Small intestine (tissue), 7 donors: ENCODE measurements around the gene ACAP2. TPM values are rescaled to one million over a fixed set of nuclear protein-coding genes. Genes with fewer than 3 reads are reported as not detected.

Experiments used
- DNase-seq, 2 donors: peaks; one replicate each; pipeline versions ENCODE4 v3.0.0 to v3.0.0-alpha.2; 2013
- FAIRE-seq: peaks from 2 replicates; lab custom pipeline; 2012; peaks lifted over from hg19 to GRCh38; lab: Jason Lieb, UNC
- H3K27ac ChIP-seq, 3 donors: one replicate each; pipeline ENCODE4 v1.5.1; 2013; ENCODE audit warnings: low read length in 2 of 3, mild to moderate bottlenecking in 2 of 3, control low read depth in 1 of 3, inconsistent platforms in 1 of 3, low read depth in 1 of 3, moderate library complexity in 1 of 3
- H3K27me3 ChIP-seq, 3 donors: one replicate each; pipeline ENCODE4 v1.6.1; 2013; ENCODE audit warnings: low read length in 3 of 3, inconsistent platforms in 1 of 3; ENCODE audit not compliant: control insufficient read depth in 3 of 3, insufficient read depth in 3 of 3
- H3K36me3 ChIP-seq, 3 donors: one replicate each; pipeline ENCODE4 v1.6.1; 2013; ENCODE audit warnings: low read length in 3 of 3, inconsistent platforms in 1 of 3, low read depth in 1 of 3, mild to moderate bottlenecking in 1 of 3, moderate library complexity in 1 of 3; ENCODE audit not compliant: control insufficient read depth in 3 of 3, insufficient read depth in 2 of 3
- H3K4me1 ChIP-seq, 3 donors: one replicate each; pipeline ENCODE4 v1.6.1; 2013; ENCODE audit warnings: low read length in 2 of 3, inconsistent platforms in 1 of 3, low read depth in 1 of 3, mild to moderate bottlenecking in 1 of 3, moderate library complexity in 1 of 3; ENCODE audit not compliant: control insufficient read depth in 3 of 3, insufficient read depth in 2 of 3
- H3K4me3 ChIP-seq, 3 donors: one replicate each; pipeline ENCODE4 v1.5.1; 2013; ENCODE audit warnings: low read length in 3 of 3, control low read depth in 1 of 3, inconsistent platforms in 1 of 3, low read depth in 1 of 3, mild to moderate bottlenecking in 1 of 3, moderate library complexity in 1 of 3
- H3K9me3 ChIP-seq, 2 donors: one replicate each; pipeline ENCODE4 v1.6.1; 2013; ENCODE audit warnings: low read depth in 1 of 2, low read length in 1 of 2; ENCODE audit not compliant: control insufficient read depth in 2 of 2, insufficient read depth in 1 of 2
- WGBS, 3 donors: extraction: QIAGEN DNeasy Blood & Tissue Kit; methylation state at CpG; one replicate each; pipeline ENCODE4 v1.1.7; 2013; 5-methylcytosine and 5-hydroxymethylcytosine counted together
- polyA plus RNA-seq, 4 donors: library from polyadenylated mRNA; stranded (reverse) in 3 of 4; unstranded in 1 of 4; fragments of 200-250 nt in 3 of 4; fragments of 120-200 nt in 1 of 4; gene quantifications; one replicate each; pipeline versions ENCODE4 v1.2.1 to v1.2.3, GENCODE V29; 2013
- donor health status: healthy with polysubstance abuse.
- donor health status: control.
- donor health status: control.
- donor health status: Bipolar disorder and iron deficiency.
- donor health status: healthy.

The ACAP2 gene
- polyA plus RNA-seq, 4 donors = 9.2 to 30.5 (median 10.3) TPM

GRCh38 chr3:195450731-195451229 lies 8.0 kb upstream of the ACAP2 start:
- peak overlapping the region in 1 of 3 donors; percentile 67 for H3K27ac ChIP-seq
- WGBS, 3 donors = 53 to 85% (median 80%) methylated on average over 5 of the region's 5 CpGs
- no peaks in the 10 kb centered on the region for H3K9me3 ChIP-seq
- no peak overlapping the region for H3K4me3 ChIP-seq
- H3K36me3 ChIP-seq = no peaks in the 10 kb centered on the region
- no peak for DNase-seq
- H3K27me3 ChIP-seq = no peaks in the 10 kb centered on the region
- peaks cover 0 to 6% (median 4%) of the 10 kb centered on the region in 3 donors for H3K4me1 ChIP-seq
- no peak for FAIRE-seq

GRCh38 chr3:195448205-195448875 lies 5.5 kb upstream of the ACAP2 start:
- no peaks in the 10 kb centered on the region for H3K36me3 ChIP-seq
- DNase-seq (no peak), FAIRE-seq (no peak)
- H3K27ac ChIP-seq = no peak overlapping the region
- H3K27me3 ChIP-seq = no peaks in the 10 kb centered on the region
- no peak overlapping the region for H3K4me3 ChIP-seq
- WGBS, 3 donors = 95 to 97% (median 96%) methylated on average over 10 to 12 of the region's 12 CpGs
- no peaks in the 10 kb centered on the region for H3K9me3 ChIP-seq
- H3K4me1 ChIP-seq = peaks cover 0 to 12% (median 0%) of the 10 kb centered on the region in 3 donors

DNA sequence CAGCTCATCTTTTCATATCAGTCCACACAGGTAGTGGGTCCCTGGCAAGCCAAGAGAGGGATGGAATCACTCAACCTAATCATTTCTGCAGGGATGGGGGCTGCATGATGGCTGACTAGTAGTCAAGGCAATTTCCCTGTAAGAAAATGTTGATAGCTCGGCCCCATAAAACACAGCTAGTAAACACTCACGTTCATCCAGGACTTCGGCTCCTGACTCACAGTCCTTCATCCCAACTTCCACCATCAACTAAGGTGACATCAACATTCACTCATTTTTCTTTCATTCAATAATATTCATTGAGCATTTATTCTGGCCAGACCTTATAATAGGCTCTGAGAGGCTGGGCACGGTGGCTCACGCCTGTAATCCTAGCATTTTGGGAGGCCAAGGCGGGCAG lies 4.4 kb upstream of the ACAP2 start:
- Histone ChIP-seq H3K27me3 (no peaks in the 10 kb centered on the region), H3K9me3 (no peaks in the 10 kb centered on the region), H3K4me3 (no peak overlapping the region), H3K27ac (no peak overlapping the region), H3K36me3 (no peaks in the 10 kb centered on the region), H3K4me1 (peaks cover 0 to 12% (median 0%) of the 10 kb centered on the region in 3 donors)
- WGBS, 3 donors = 61 to 89% (median 74%) methylated on average over 6 of the region's 6 CpGs
- DNase-seq (peak; percentile 75 to 78), FAIRE-seq (no peak)

DNA sequence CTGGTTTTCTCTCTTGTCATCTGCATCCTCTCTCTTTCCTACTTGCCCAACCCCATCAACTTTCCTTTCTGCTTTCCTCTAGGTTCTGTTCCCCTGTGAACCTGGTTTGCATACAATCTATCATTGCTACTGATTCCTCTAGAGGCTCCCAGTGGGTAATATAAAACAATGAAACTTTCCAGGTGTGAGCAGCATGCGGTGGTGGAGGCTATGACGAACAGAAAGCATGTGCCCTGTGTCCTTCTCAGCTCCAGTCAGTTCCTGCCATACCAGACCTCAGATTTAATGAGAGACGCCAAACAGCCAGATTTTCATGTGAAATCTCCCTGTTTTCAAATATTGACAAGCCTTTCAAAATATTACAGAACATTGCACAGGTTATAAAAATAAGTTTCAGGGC lies 3.5 kb upstream of the ACAP2 start:
- FAIRE-seq (no peak), DNase-seq (peak; percentile 46 to 48)
- 17 to 54% (median 39%) methylated on average over 3 of the region's 3 CpGs for WGBS, 3 donors
- Histone ChIP-seq H3K27me3 (no peaks in the 10 kb centered on the region), H3K9me3 (no peaks in the 10 kb centered on the region), H3K4me1 (peaks cover 0 to 13% (median 0%) of the 10 kb centered on the region in 3 donors), H3K4me3 (no peak overlapping the region), H3K27ac (no peak overlapping the region), H3K36me3 (no peaks in the 10 kb centered on the region)

DNA sequence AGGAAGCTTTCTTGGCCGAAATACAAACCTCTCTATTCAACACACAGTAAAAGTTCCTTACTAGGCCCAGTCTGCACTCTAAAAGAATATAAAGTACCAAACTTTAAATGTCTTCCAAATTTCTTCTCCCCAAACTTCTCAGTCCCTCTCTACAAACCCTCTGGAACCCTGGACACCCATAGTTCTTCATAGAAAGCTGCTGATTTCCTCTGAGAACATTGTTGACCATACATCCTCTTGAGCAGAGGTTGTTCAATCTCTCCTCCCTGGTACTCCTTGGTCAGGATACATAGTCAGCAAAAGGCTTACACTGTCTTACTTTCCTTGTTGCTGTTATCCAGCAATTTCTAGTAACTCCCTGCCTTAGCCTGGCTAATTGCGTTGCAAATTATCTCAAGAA lies 3.1 kb upstream of the ACAP2 start:
- H3K4me3 ChIP-seq = no peak overlapping the region
- DNase-seq = no peak
- H3K9me3 ChIP-seq = no peaks in the 10 kb centered on the region
- H3K27me3 ChIP-seq = no peaks in the 10 kb centered on the region
- no peaks in the 10 kb centered on the region for H3K36me3 ChIP-seq
- WGBS, 3 donors = 64 to 79% (median 73%) methylated on average over 2 of the region's 2 CpGs
- H3K27ac ChIP-seq = no peak overlapping the region
- no peak for FAIRE-seq
- H3K4me1 ChIP-seq = peaks cover 0 to 18% (median 2%) of the 10 kb centered on the region in 3 donors

GRCh38 chr3:195443391-195443989 lies 670 bp upstream of the ACAP2 start:
- Histone ChIP-seq H3K9me3 (no peaks in the 10 kb centered on the region), H3K27ac (peak overlapping the region in 2 of 3 donors; percentile 57 to 60), H3K4me1 (peaks cover 0 to 18% (median 2%) of the 10 kb centered on the region in 3 donors), H3K27me3 (no peaks in the 10 kb centered on the region), H3K4me3 (peak overlapping the region in 1 of 3 donors; percentile 3), H3K36me3 (peaks cover 0 to 3% (median 0%) of the 10 kb centered on the region in 3 donors)
- FAIRE-seq = no peak
- DNase-seq = no peak
- 17 to 24% (median 20%) methylated on average over 6 of the region's 6 CpGs for WGBS, 3 donors

DNA sequence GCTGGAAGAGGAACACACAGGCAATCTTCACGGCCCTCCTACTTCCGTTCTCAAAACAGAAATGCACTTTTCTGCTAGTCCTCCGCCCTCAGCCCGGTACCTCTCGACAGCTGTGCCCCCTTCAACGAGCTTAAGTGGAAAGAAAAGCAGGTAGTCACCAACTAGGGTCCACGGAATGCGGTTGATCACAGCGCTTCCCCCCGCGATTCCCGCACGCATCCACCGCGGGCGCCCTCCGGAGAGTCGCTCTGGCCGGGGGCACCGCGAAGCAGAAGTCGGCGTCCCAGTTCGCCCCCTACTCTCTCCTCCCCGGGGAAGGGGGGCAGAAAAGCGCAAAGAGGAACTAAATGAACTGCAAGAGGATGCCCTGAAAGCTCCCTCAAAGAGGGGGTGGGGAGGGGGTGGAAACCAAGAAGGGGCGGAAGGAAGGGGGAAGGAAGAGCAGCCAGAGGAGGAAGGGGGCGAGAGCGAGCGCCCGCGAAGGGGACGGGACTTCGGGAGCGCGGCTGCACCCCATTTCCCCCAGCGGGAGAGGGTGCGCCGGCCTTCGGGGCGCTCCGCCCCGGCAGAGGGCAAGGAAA lies 738 bp downstream of the ACAP2 start:
- DNase-seq = peak; percentile 26 to 75
- no peak for FAIRE-seq
- WGBS, 3 donors = 0 to 1% (median 0%) methylated on average over 32 to 43 of the region's 43 CpGs
- Histone ChIP-seq H3K9me3 (no peaks in the 10 kb centered on the region), H3K4me1 (peaks cover 0 to 14% (median 2%) of the 10 kb centered on the region in 3 donors), H3K27ac (peak overlapping the region; percentile 95 to 98 (median 98)), H3K27me3 (no peaks in the 10 kb centered on the region), H3K36me3 (peaks cover 0 to 3% (median 0%) of the 10 kb centered on the region in 3 donors), H3K4me3 (peak overlapping the region; percentile 83 to 90 (median 89))

- H3K9me3 ChIP-seq = no peaks in the 10 kb centered on the region
- H3K36me3 ChIP-seq = peaks cover 0 to 3% (median 0%) of the 10 kb centered on the region in 3 donors
- H3K27ac ChIP-seq = peak overlapping the region; percentile 95 to 98 (median 98)
- DNase-seq = peak in 1 of 2 donors; percentile 48
- 5 to 8% (median 6%) methylated on average over 13 of the region's 13 CpGs for WGBS, 3 donors
- peak overlapping the region; percentile 83 to 90 (median 89) for H3K4me3 ChIP-seq
- H3K27me3 ChIP-seq = no peaks in the 10 kb centered on the region
- peaks cover 0 to 12% (median 2%) of the 10 kb centered on the region in 3 donors for H3K4me1 ChIP-seq
- FAIRE-seq = no peak
Measured at GRCh38 chr3:195441476-195441991, 1.3 kb downstream of the ACAP2 start.
